K562 (cell line): ENCODE measurements around the gene CTNNBL1.

ENCODE experiments used
- ATF2 ChIP-seq: sonication (generic); formaldehyde crosslinking; IDR thresholded peaks from 2 replicates; pipeline ENCODE4 v1.8.1; 2022; ENCODE audit warnings: missing genetic modification reagents
- CTCF ChIP-seq, 3 experiments: IDR thresholded peaks in 2 of 3; conservative IDR thresholded peaks in 1 of 3; 2 replicates each; pipeline ENCODE4 v1.5.1; 2011 to 2012; ENCODE audit warnings: low read length in 3 of 3, mild to moderate bottlenecking in 3 of 3, control low read depth in 2 of 3, improper control_type of control experiment in 1 of 3, inconsistent platforms in 1 of 3, low read depth in 1 of 3, mixed read lengths in 1 of 3, moderate library complexity in 1 of 3; ENCODE audit not compliant: insufficient read depth in 2 of 3
- FOXA1 ChIP-seq: fragments of 450-650 bp; IDR thresholded peaks from 2 replicates; pipeline ENCODE4 v1.6.1; 2016; ENCODE audit warnings: mild to moderate bottlenecking, borderline replicate concordance
- HDAC1 ChIP-seq, 2 experiments: fragments of 450-650 bp; IDR thresholded peaks; 2 replicates each; pipeline ENCODE4 v1.6.1; 2016 to 2017; ENCODE audit warnings: inconsistent platforms in 1 of 2, mild to moderate bottlenecking in 1 of 2, moderate library complexity in 1 of 2
- HIVEP1 ChIP-seq: fragments of 250-450 bp; sonication (Bioruptor Pico); IDR thresholded peaks from 2 replicates; pipeline ENCODE4 v1.4.0; 2020; ENCODE audit warnings: mild to moderate bottlenecking
- JUND ChIP-seq, 2 experiments: IDR thresholded peaks; 2 replicates in 1 of 2; 3 replicates in 1 of 2; pipeline ENCODE4 v1.6.1; 2011; ENCODE audit warnings: borderline replicate concordance in 2 of 2, low read depth in 2 of 2, low read length in 2 of 2, improper control_type of control experiment in 1 of 2, missing biosample characterization in 1 of 2, missing genetic modification characterization in 1 of 2, missing genetic modification reagents in 1 of 2
- KDM1A ChIP-seq, 2 experiments: fragments of 450-650 bp; IDR thresholded peaks; 2 replicates each; pipeline ENCODE4 v1.6.1; 2016; ENCODE audit warnings: mild to moderate bottlenecking in 2 of 2
- NR2C2 ChIP-seq, 2 experiments: fragments of 200-800 bp in 1 of 2; sonication (Bioruptor generic) in 1 of 2; sonication (generic) in 1 of 2; formaldehyde crosslinking in 1 of 2; IDR thresholded peaks; 2 replicates each; pipeline versions ENCODE4 v1.6.1 to v1.8.0; 2016 to 2022; ENCODE audit warnings: mild to moderate bottlenecking in 1 of 2, missing compliant biosample characterization in 1 of 2, missing genetic modification characterization in 1 of 2, missing genetic modification reagents in 1 of 2
- PATZ1 ChIP-seq: fragments of 250-450 bp; sonication (Bioruptor Pico); IDR thresholded peaks from 2 replicates; pipeline ENCODE4 v1.5.0; 2020; ENCODE audit warnings: mild to moderate bottlenecking, borderline replicate concordance
- SIX5 ChIP-seq, 2 experiments: IDR thresholded peaks; 2 replicates each; pipeline ENCODE4 v1.6.1; 2011; ENCODE audit warnings: low read length in 2 of 2, borderline replicate concordance in 1 of 2, low read depth in 1 of 2, mild to moderate bottlenecking in 1 of 2, moderate library complexity in 1 of 2; ENCODE audit not compliant: insufficient read depth in 1 of 2
- YY1 ChIP-seq, 3 experiments: IDR thresholded peaks; 2 replicates each; pipeline ENCODE4 v1.6.1; 2011; ENCODE audit warnings: low read length in 2 of 3, mild to moderate bottlenecking in 2 of 3, moderate library complexity in 2 of 3, borderline replicate concordance in 1 of 3, control low read depth in 1 of 3, low read depth in 1 of 3; ENCODE audit not compliant: insufficient read depth in 3 of 3, insufficient replicate concordance in 2 of 3, control insufficient read depth in 1 of 3, insufficient read length in 1 of 3; ENCODE audit errors: extremely low read depth in 1 of 3
- ZNF217 ChIP-seq: sonication (generic); formaldehyde crosslinking; IDR thresholded peaks from 2 replicates; pipeline ENCODE4 v1.8.0; 2022; ENCODE audit warnings: mild to moderate bottlenecking, missing genetic modification reagents

- no peak for TF ChIP-seq HDAC1 (IDR thresholded peaks at IDR 0.05)
- no peak for TF ChIP-seq NR2C2 (CRISPR knock-in tag; IDR thresholded peaks at IDR 0.05)
- no peak for TF ChIP-seq NR2C2 (tag; IDR thresholded peaks at IDR 0.05)
- TF ChIP-seq CTCF (IDR thresholded peaks at IDR 0.05 in 2 of 3, conservative IDR thresholded peaks at IDR 0.05 in 1 of 3; ENCODE audit: insufficient read depth in 2 of 3, low read depth in 1 of 3, low read length in 3 of 3): no peak
- no peak for TF ChIP-seq SIX5 (IDR thresholded peaks at IDR 0.05; ENCODE audit: borderline replicate concordance in 1 of 2, insufficient read depth in 1 of 2, low read depth in 1 of 2, low read length in 2 of 2)
- TF ChIP-seq PATZ1 (CRISPR knock-in tag): no peak
- no peak for TF ChIP-seq FOXA1
- TF ChIP-seq ZNF217: no peak
- TF ChIP-seq ATF2 (CRISPR knock-in tag): no peak
- TF ChIP-seq KDM1A (IDR thresholded peaks at IDR 0.05): no peak
- no peak for TF ChIP-seq HIVEP1
- TF ChIP-seq JUND (IDR thresholded peaks at IDR 0.05; ENCODE audit: borderline replicate concordance, low read depth, low read length): no peak
- no peak for TF ChIP-seq JUND (tag; IDR thresholded peaks at IDR 0.05; ENCODE audit: borderline replicate concordance, low read depth, low read length)
- no peak for TF ChIP-seq YY1 (IDR thresholded peaks at IDR 0.05; ENCODE audit: borderline replicate concordance in 1 of 3, control insufficient read depth in 1 of 3, extremely low read depth in 1 of 3, insufficient read depth in 3 of 3, insufficient read length in 1 of 3, insufficient replicate concordance in 2 of 3, low read depth in 1 of 3, low read length in 2 of 3)
Measured at GRCh38 chr20:37760322-37760721, 66.5 kb downstream of the CTNNBL1 start.
